CD4-positive, alpha-beta T cell (primary cell): ENCODE data around the gene KRT33B. TPM values are rescaled to one million over a fixed set of nuclear protein-coding genes. Genes with fewer than 3 reads are reported as not detected.
"Not testable (repeated sequence)": the region's sequence is repeated elsewhere in the genome, so short reads cannot be mapped to it uniquely, and the experiment has no call there.

Source experiments
- ATAC-seq: fragments of 200-7000 bp; cut with Tn5 transposase; one replicate; pipeline ENCODE4 v1.10.0; 2022; ENCODE audit warnings: mild to moderate bottlenecking; ENCODE audit not compliant: poor library complexity
- CTCF ChIA-PET: fragments of 350-600 bp; sonication (Branson Sonifier 250); formaldehyde crosslinking; loops from one replicate; lab custom pipeline; 2021; ENCODE audit warnings: antibody characterized with exemption, inconsistent platforms; lab: Charles Lee
- POLR2A ChIA-PET: fragments of 350-600 bp; sonication (Branson Sonifier 250); formaldehyde crosslinking; loops from one replicate; lab custom pipeline; 2021; ENCODE audit warnings: antibody characterized with exemption, inconsistent platforms; lab: Charles Lee
- DNase-seq, 14 experiments: peaks; one replicate each; pipeline ENCODE4 v3.0.0-alpha.2; 2013 to 2020; ENCODE audit warnings: mixed read lengths in 2 of 14
- H3K27ac ChIP-seq, 2 donors: one replicate each; pipeline versions ENCODE4 v1.5.1 to v1.7.0; 2013; ENCODE audit warnings: low read length in 2 of 2, low read depth in 1 of 2, mild to moderate bottlenecking in 1 of 2
- H3K27me3 ChIP-seq, 2 experiments: 1 replicate in 1 of 2; 2 replicates in 1 of 2; pipeline versions ENCODE4 v1.6.1 to v1.7.0; 2013; ENCODE audit warnings: low read length in 2 of 2, control low read depth in 1 of 2, mild to moderate bottlenecking in 1 of 2, moderate library complexity in 1 of 2; ENCODE audit not compliant: insufficient read depth in 2 of 2, control insufficient read depth in 1 of 2
- H3K36me3 ChIP-seq: one replicate; pipeline ENCODE4 v1.6.1; 2013; ENCODE audit warnings: low read length, control low read depth; ENCODE audit not compliant: insufficient read depth
- H3K4me1 ChIP-seq: one replicate; pipeline ENCODE4 v1.6.1; 2013; ENCODE audit warnings: low read length, control low read depth; ENCODE audit not compliant: insufficient read depth
- H3K4me3 ChIP-seq: one replicate; pipeline ENCODE4 v1.5.1; 2013; ENCODE audit warnings: mild to moderate bottlenecking, low read length, moderate library complexity
- H3K9me3 ChIP-seq, 2 experiments: 1 replicate in 1 of 2; 2 replicates in 1 of 2; pipeline versions ENCODE4 v1.6.1 to v1.7.0; 2013; ENCODE audit warnings: low read length in 2 of 2, mild to moderate bottlenecking in 2 of 2, control low read depth in 1 of 2, moderate library complexity in 1 of 2; ENCODE audit not compliant: control insufficient read depth in 1 of 2, insufficient read depth in 1 of 2
- H3K27ac Mint-ChIP-seq: one replicate; pipeline ENCODE4 v1.8.0; 2020; ENCODE audit warnings: mixed read lengths
- H3K27me3 Mint-ChIP-seq: one replicate; pipeline ENCODE4 v1.8.0; 2021; ENCODE audit warnings: mixed read lengths
- H3K36me3 Mint-ChIP-seq: one replicate; pipeline ENCODE4 v1.8.0; 2021; ENCODE audit warnings: low read depth, mixed read lengths
- H3K4me1 Mint-ChIP-seq: one replicate; pipeline ENCODE4 v1.8.0; 2021; ENCODE audit warnings: low read depth, mixed read lengths
- H3K4me3 Mint-ChIP-seq: one replicate; pipeline ENCODE4 v1.8.0; 2020; ENCODE audit warnings: mild to moderate bottlenecking, mixed read lengths
- H3K9me3 Mint-ChIP-seq: one replicate; pipeline ENCODE4 v1.8.0; 2020; ENCODE audit warnings: mixed read lengths
- CTCF ChIP-seq: fragments of 200-600 bp; IDR thresholded peaks from one replicate; pipeline ENCODE4 v1.8.0; 2022; ENCODE audit warnings: antibody characterized with exemption, mild to moderate bottlenecking
- intact Hi-C, 2 experiments: fragments of 100-400 bp; cut with DNase I in 1 of 2; cut with micrococcal nuclease in 1 of 2; formaldehyde crosslinking; loops; one replicate each; pipeline versions ENCODE4 v1.15.1 to v1.9.0; 2023 to 2025; cut with DNase I, micrococcal nuclease
- total RNA-seq, 174 experiments: library from RNA in 2 of 174; stranded (reverse) in 2 of 174; gene quantifications; one replicate each; pipeline ENCODE4 v1.2.3 and lab custom pipeline; 2021 to 2026

KRT33B gene
- total RNA-seq, 2 experiments from 2014 or later = not detected

GRCh38 chr17:41382394-41382793, 12.8 kb upstream of the KRT33B start:
- CTCF ChIA-PET = no interaction called here
- POLR2A ChIA-PET = no interaction called here

GRCh38 chr17:41381943-41382342, 12.3 kb upstream of the KRT33B start, which contains the start of gene KRT34:
KRT34 (minus strand) TSS chr17:41382306; CDS start chr17:41382246, 60 bp downstream.
- H3K4me3 ChIP-seq, H3K27me3 ChIP-seq, POLR2A ChIA-PET, DNase-seq, H3K4me3 Mint-ChIP-seq, CTCF ChIA-PET, H3K4me1 ChIP-seq, H3K9me3 Mint-ChIP-seq, ATAC-seq, H3K27ac Mint-ChIP-seq, H3K36me3 ChIP-seq, H3K27me3 Mint-ChIP-seq, H3K9me3 ChIP-seq, intact Hi-C loops, H3K27ac ChIP-seq, H3K36me3 Mint-ChIP-seq: not testable (repeated sequence)
- peaks cover 21% of the 10 kb centered on the region for H3K4me1 Mint-ChIP-seq

More at GRCh38 chr17:41382394-41382793, 12.8 kb upstream of the KRT33B start:
- H3K27ac Mint-ChIP-seq = no peak overlapping the region
- ATAC-seq (no peak), DNase-seq (no peak)
- H3K27ac ChIP-seq = no peak overlapping the region
- intact Hi-C loops = no loop called here
- H3K27me3 ChIP-seq = no peaks in the 10 kb centered on the region
- no peak for TF ChIP-seq CTCF
- H3K4me1 Mint-ChIP-seq = peaks cover 16% of the 10 kb centered on the region
- no peaks in the 10 kb centered on the region for H3K36me3 ChIP-seq
- peaks cover 4% of the 10 kb centered on the region for H3K4me1 ChIP-seq
- peaks cover 9 to 10% of the 10 kb centered on the region in 2 experiments for H3K9me3 ChIP-seq
- H3K36me3 Mint-ChIP-seq = no peaks in the 10 kb centered on the region
- H3K4me3 Mint-ChIP-seq = no peak overlapping the region
- no peaks in the 10 kb centered on the region for H3K27me3 Mint-ChIP-seq
- H3K4me3 ChIP-seq = no peak overlapping the region
- H3K9me3 Mint-ChIP-seq = peaks cover 3% of the 10 kb centered on the region

- H3K27ac Mint-ChIP-seq, CTCF ChIA-PET, H3K36me3 Mint-ChIP-seq: not testable (repeated sequence)
Measured at GRCh38 chr17:41380091-41380490, 10.5 kb upstream of the KRT33B start.

GRCh38 chr17:41377546-41377945, 7.9 kb upstream of the KRT33B start:
- CTCF ChIA-PET = no interaction called here
- Histone ChIP-seq H3K9me3 (peaks cover 0 to 5% of the 10 kb centered on the region in 2 experiments), H3K27ac (no peak overlapping the region), H3K4me1 (peaks cover 4% of the 10 kb centered on the region), H3K36me3 (no peaks in the 10 kb centered on the region), H3K27me3 (no peaks in the 10 kb centered on the region), H3K4me3 (no peak overlapping the region)
- intact Hi-C loops = loop anchor here in 1 of 2 experiments (5.0 kb wide), 1 partner anchor 40 kb away; no protein-coding TSS in a partner anchor
- Mint-ChIP-seq H3K9me3 (peaks cover 7% of the 10 kb centered on the region), H3K4me3 (no peak overlapping the region), H3K36me3 (no peaks in the 10 kb centered on the region), H3K27me3 (no peaks in the 10 kb centered on the region), H3K27ac (no peak overlapping the region), H3K4me1 (peaks cover 27% of the 10 kb centered on the region)
- POLR2A ChIA-PET = interaction anchor here (1.2 kb wide), 1 partner anchor 69 kb away, joined by 6 read pairs; the partner anchor contains the start of gene KRTAP16-1
- DNase-seq (no peak), ATAC-seq (no peak)
- no peak for TF ChIP-seq CTCF

More at GRCh38 chr17:41380091-41380490, 10.5 kb upstream of the KRT33B start:
- POLR2A ChIA-PET, H3K27me3 ChIP-seq, H3K4me3 Mint-ChIP-seq, intact Hi-C loops, ATAC-seq, H3K9me3 Mint-ChIP-seq, H3K36me3 ChIP-seq, H3K4me1 ChIP-seq, H3K9me3 ChIP-seq, DNase-seq, H3K4me3 ChIP-seq, H3K27ac ChIP-seq, H3K27me3 Mint-ChIP-seq: not testable (repeated sequence)
- H3K4me1 Mint-ChIP-seq = peaks cover 27% of the 10 kb centered on the region
